OCI-LY1 (cell line): ENCODE results near the gene ARMH4.

ENCODE experiments used
- H2AFZ ChIP-seq: fragments of 200-600 bp; sonication (generic), shearing (Covaris generic); 2 replicates; pipeline ENCODE4 v1.6.0; 2014; ENCODE audit warnings: antibody characterized with exemption, mild to moderate bottlenecking, low read length
- H3F3A ChIP-seq: fragments of 200-600 bp; sonication (generic), shearing (Covaris generic); 2 replicates; pipeline ENCODE4 v1.6.0; 2014; ENCODE audit warnings: mild to moderate bottlenecking, antibody characterized with exemption, low read length, moderate library complexity; ENCODE audit not compliant: insufficient read depth
- H3K27ac ChIP-seq: fragments of 200-600 bp; sonication (generic); 2 replicates; pipeline ENCODE4 v1.5.1; 2014; ENCODE audit warnings: low read length, mixed run types, mild to moderate bottlenecking, low read depth; ENCODE audit not compliant: poor library complexity, severe bottlenecking
- H3K27me3 ChIP-seq: fragments of 200-600 bp; sonication (generic); 2 replicates; pipeline ENCODE4 v1.6.0; 2014; ENCODE audit warnings: antibody characterized with exemption, mild to moderate bottlenecking, low read length, moderate library complexity; ENCODE audit not compliant: insufficient read depth
- H3K36me3 ChIP-seq: fragments of 200-600 bp; sonication (generic); 2 replicates; pipeline ENCODE4 v1.6.1; 2014; ENCODE audit warnings: mild to moderate bottlenecking, antibody characterized with exemption, low read length, moderate library complexity, mixed read lengths; ENCODE audit not compliant: insufficient read depth
- H3K4me1 ChIP-seq: fragments of 200-600 bp; sonication (generic); 2 replicates; pipeline ENCODE4 v1.5.1; 2014; ENCODE audit warnings: mild to moderate bottlenecking, low read length, moderate library complexity; ENCODE audit not compliant: insufficient read depth, severe bottlenecking
- H3K4me2 ChIP-seq: fragments of 200-600 bp; sonication (generic), shearing (Covaris generic); 2 replicates; pipeline ENCODE4 v1.6.1; 2014; ENCODE audit warnings: low read length
- H3K4me3 ChIP-seq: fragments of 200-600 bp; sonication (generic); 2 replicates; pipeline ENCODE4 v1.5.1; 2014; ENCODE audit warnings: low read length, low read depth, mild to moderate bottlenecking, mixed read lengths; ENCODE audit not compliant: poor library complexity, severe bottlenecking
- H3K79me2 ChIP-seq: fragments of 200-600 bp; shearing (Covaris generic); 2 replicates; pipeline ENCODE4 v1.6.1; 2016; ENCODE audit warnings: mixed run types, low read length, mixed read lengths; ENCODE audit not compliant: insufficient read depth
- H3K9ac ChIP-seq: fragments of 200-600 bp; sonication (generic), shearing (Covaris generic); 2 replicates; pipeline ENCODE4 v1.6.1; 2014; ENCODE audit warnings: mild to moderate bottlenecking, low read length, mixed read lengths
- H3K9me2 ChIP-seq: fragments of 200-600 bp; sonication (generic), shearing (Covaris generic); 2 replicates; pipeline ENCODE4 v1.6.1; 2014; ENCODE audit warnings: low read depth, mild to moderate bottlenecking, low read length, mixed read lengths
- H3K9me3 ChIP-seq: fragments of 200-600 bp; shearing (Covaris generic); 2 replicates; pipeline ENCODE4 v1.6.1; 2014; ENCODE audit warnings: low read length, mixed read lengths
- H4K20me1 ChIP-seq: fragments of 200-600 bp; sonication (generic), shearing (Covaris generic); 2 replicates; pipeline ENCODE4 v1.6.0; 2016; ENCODE audit warnings: mild to moderate bottlenecking, low read length; ENCODE audit not compliant: insufficient read depth
- EZH2 ChIP-seq: fragments of 200-600 bp; sonication (generic), shearing (Covaris generic); IDR thresholded peaks from 2 replicates; pipeline ENCODE4 v1.8.0; 2017; ENCODE audit warnings: borderline replicate concordance, mixed run types, mild to moderate bottlenecking, antibody characterized with exemption, low read length, moderate library complexity, mixed read lengths
- TF ChIP-seq, protein P1 (sequence below): fragments of 200-600 bp; sonication (generic), shearing (Covaris generic); IDR thresholded peaks from 2 replicates; pipeline ENCODE4 v1.5.1; 2017; ENCODE audit warnings: mild to moderate bottlenecking, antibody characterized with exemption, low read length, moderate library complexity, mixed read lengths

Gene ARMH4

DNA sequence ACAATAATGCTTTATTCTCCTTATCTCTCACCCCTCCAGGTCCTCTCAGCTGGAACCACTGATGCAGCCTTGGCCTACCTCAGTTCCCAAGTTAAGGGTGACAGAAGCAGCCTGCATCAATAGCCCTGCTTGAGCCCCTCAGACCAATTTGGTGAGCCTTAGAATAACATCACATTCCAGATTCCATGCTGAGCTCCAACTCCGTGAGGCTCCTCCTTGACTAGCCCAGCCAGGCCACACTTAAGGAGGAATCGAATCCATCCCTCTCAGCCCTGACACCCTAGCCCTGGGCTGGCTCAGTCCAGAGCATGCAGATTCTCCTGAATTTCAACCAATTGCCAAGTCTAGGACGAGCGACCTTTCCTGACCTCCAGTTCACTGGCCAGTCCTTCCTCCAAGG, 91.1 kb downstream of the ARMH4 start:
- TF ChIP-seq, protein P1, sequence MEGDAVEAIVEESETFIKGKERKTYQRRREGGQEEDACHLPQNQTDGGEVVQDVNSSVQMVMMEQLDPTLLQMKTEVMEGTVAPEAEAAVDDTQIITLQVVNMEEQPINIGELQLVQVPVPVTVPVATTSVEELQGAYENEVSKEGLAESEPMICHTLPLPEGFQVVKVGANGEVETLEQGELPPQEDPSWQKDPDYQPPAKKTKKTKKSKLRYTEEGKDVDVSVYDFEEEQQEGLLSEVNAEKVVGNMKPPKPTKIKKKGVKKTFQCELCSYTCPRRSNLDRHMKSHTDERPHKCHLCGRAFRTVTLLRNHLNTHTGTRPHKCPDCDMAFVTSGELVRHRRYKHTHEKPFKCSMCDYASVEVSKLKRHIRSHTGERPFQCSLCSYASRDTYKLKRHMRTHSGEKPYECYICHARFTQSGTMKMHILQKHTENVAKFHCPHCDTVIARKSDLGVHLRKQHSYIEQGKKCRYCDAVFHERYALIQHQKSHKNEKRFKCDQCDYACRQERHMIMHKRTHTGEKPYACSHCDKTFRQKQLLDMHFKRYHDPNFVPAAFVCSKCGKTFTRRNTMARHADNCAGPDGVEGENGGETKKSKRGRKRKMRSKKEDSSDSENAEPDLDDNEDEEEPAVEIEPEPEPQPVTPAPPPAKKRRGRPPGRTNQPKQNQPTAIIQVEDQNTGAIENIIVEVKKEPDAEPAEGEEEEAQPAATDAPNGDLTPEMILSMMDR = no peak
- no peak for TF ChIP-seq EZH2
- no peaks in the 10 kb centered on the region for H3K9me2 ChIP-seq
- no peaks in the 10 kb centered on the region for H3K4me1 ChIP-seq
- H3K27me3 ChIP-seq = no peaks in the 10 kb centered on the region
- no peak overlapping the region for H2AFZ ChIP-seq
- H3F3A ChIP-seq = no peaks in the 10 kb centered on the region
- no peaks in the 10 kb centered on the region for H3K36me3 ChIP-seq
- H3K27ac ChIP-seq = no peak overlapping the region
- H4K20me1 ChIP-seq = no peaks in the 10 kb centered on the region
- no peak overlapping the region for H3K9ac ChIP-seq
- H3K4me3 ChIP-seq = no peak overlapping the region
- no peak overlapping the region for H3K4me2 ChIP-seq
- no peaks in the 10 kb centered on the region for H3K79me2 ChIP-seq
- H3K9me3 ChIP-seq = no peaks in the 10 kb centered on the region

DNA sequence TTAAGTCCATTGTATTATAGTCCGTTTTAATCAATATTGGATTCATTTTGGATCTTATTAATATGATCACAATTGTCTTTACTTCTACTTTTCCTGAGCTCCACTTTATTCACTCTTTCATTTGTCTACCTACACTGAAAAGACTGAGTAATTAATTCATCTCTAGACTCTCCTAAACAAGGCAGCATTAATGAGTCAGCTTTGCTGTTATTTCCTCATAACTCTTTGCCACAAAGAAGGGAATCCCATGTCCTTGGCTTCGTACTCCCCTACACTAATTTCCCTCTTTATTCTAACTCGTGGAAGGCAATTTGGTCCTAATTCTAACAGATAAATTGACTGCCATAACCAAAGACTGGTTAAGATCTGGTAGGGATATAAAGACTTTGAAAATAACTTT, 91.9 kb downstream of the ARMH4 start:
- Histone ChIP-seq H3K9me3 (no peaks in the 10 kb centered on the region), H3K4me2 (no peak overlapping the region), H4K20me1 (no peaks in the 10 kb centered on the region), H3K27ac (no peak overlapping the region), H3K4me1 (no peaks in the 10 kb centered on the region), H3K4me3 (no peak overlapping the region), H3K36me3 (no peaks in the 10 kb centered on the region), H2AFZ (no peak overlapping the region), H3K9me2 (no peaks in the 10 kb centered on the region), H3F3A (no peaks in the 10 kb centered on the region), H3K9ac (no peak overlapping the region), H3K27me3 (no peaks in the 10 kb centered on the region), H3K79me2 (no peaks in the 10 kb centered on the region)
- TF ChIP-seq EZH2 = no peak
- TF ChIP-seq, protein P1 = no peak

DNA sequence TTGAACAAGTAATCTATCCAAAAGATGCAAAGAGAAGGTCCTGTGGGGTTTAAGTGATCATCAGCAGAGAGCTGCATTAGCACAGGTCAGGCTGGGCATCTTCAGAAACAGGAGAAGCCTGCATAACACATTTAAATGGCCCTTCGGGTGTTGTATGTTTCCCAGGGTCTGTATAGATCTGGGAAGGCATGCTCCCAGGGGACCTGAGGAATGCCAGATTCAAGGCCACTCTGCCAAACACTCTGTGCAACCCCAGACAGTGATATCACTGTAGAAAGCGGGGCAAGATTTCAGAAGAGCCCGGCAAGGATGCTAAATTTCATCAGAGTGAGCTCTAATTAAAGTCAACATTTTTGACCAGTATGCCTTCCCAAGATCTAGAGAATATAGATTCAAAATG, 92.9 kb downstream of the ARMH4 start:
- Histone ChIP-seq H3K79me2 (no peaks in the 10 kb centered on the region), H3K4me1 (no peaks in the 10 kb centered on the region), H3K9me2 (no peaks in the 10 kb centered on the region), H3K4me3 (no peak overlapping the region), H3K4me2 (no peak overlapping the region), H3F3A (no peaks in the 10 kb centered on the region), H3K27ac (no peak overlapping the region), H3K9me3 (no peaks in the 10 kb centered on the region), H4K20me1 (no peaks in the 10 kb centered on the region), H3K27me3 (no peaks in the 10 kb centered on the region), H3K36me3 (no peaks in the 10 kb centered on the region), H3K9ac (no peak overlapping the region), H2AFZ (no peak overlapping the region)
- TF ChIP-seq, protein P1 = no peak
- TF ChIP-seq EZH2 = no peak
